GM18519 (cell line): ENCODE results near the gene TULP3.

Experiments used
- ATAC-seq: cut with Tn5 transposase; IDR thresholded peaks from one replicate; pipeline ENCODE4 v1.9.1; 2021; ENCODE audit warnings: mild to moderate bottlenecking, moderate library complexity; ENCODE audit not compliant: unreplicated experiment, low FRiP score

The TULP3 gene

GRCh38 chr12:2961705-2962104 is 71.0 kb downstream of the TULP3 start:
- ATAC-seq, result no peak

DNA sequence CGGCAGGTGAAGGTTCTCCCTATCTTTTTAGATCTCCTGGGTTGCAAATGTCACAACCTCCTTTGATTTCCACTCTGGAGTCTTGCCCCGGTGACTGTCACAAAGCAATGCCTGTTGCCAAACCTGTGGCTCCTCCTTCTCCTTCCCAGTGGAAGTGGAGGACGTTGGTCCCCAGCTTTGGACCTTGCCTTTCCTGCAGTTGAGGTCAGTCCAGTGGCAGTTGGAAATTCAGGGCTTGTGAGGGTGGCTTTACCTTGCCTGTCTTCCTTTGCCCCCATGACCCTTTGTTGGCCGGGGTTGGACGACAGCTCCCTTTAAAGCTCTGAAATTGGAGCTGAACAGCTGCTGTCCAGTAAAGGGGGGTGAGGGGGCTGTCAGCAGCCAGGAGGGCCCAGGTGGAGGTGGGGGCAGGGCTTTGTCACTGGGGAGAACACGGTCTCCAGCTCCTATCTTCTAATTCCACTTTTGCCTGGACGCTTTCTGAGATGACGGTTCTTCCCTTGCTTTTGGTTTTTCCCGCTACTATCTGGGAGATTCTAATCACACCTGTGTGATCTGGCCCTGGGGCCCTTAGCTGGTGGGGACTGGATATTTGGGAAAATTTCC is 72.6 kb downstream of the TULP3 start:
- no peak for ATAC-seq

DNA sequence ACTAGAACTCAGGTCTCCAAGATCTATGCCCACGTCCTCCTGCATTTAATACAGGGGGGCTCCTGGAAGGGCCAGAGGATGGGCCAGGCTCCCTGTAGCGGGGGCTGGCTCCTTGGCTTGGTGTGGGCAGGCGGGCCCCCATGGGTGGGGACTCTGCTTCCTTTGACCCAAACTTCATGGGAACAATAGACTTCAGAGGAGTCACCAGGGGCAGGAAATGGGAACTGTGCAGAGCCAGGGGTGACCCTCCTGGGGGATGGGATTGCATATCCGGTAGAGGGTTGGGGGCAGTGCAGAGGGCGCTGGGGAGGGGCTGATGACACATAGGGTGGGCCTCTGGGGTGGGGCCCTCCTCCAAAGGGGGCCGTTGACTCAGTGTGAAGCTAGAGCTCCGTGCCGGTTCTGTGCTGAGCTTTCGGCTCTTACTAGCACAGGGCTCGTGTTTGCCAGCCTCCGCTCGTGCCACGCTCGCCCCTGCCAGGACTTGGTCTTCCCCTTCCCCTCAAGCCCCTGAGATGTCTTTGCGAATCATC is 73.1 kb downstream of the TULP3 start:
- no peak for ATAC-seq

DNA sequence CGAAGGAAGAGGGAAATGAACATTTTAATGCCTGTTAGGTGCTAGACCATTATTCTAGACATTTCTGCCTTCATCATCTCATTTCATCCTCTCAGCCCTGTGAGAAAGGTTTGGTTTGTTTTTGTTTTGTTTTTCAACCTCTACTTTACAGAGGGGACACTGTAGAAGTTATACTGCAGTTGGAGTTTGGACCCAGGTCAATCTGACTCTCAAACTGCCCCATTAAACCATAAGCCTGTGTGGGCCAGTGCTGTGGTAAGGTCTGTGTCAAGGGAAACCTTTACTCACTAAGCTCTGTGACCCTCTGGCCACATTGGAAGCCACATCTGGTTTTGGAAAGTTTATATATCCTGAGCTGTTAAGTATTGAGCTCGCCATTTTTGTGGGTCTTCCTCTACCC is 77.0 kb downstream of the TULP3 start:
- no peak for ATAC-seq

DNA sequence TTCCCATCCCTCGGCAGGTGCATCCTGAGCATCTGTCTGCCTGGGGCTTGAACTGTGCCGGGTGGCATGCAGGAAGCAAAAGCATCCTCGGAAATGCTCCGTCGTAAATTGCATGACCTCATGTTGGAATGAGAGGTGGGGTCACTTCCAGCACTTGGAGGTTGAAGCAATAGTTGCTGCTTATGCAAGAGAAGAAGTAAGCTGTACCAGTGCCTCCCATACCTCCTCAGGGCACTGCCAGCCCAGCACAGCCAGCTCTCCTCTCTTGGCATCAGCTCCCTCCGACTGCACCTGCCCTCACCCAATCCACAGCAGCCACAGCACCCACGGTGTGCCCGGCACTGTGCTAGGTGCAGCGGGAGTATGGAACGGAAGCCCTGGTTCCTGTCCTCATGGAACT is 80.1 kb downstream of the TULP3 start:
- ATAC-seq, result no peak

DNA sequence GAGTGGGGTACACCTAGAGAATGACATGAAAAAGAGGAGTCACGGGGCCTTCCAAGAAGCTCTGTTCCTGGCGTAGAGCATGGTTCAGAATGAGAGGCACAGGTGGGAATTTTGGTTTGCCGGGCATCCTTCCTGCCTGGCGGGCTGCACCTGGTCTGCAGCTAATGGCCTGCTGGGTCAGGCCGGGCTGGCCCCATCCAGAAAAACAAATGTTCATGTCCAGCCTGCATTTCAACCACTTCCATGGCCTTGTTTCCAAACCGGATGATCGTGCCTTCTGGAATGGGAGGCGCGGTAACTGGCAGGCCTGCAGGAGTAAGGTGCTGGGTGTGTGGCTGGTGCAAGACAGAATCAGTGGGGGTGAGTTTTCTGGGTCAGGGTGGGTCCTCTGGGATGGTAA is 82.9 kb downstream of the TULP3 start:
- no peak for ATAC-seq

- ATAC-seq, result no peak
Observed at GRCh38 chr12:2974560-2974971, 83.9 kb downstream of the TULP3 start.

DNA sequence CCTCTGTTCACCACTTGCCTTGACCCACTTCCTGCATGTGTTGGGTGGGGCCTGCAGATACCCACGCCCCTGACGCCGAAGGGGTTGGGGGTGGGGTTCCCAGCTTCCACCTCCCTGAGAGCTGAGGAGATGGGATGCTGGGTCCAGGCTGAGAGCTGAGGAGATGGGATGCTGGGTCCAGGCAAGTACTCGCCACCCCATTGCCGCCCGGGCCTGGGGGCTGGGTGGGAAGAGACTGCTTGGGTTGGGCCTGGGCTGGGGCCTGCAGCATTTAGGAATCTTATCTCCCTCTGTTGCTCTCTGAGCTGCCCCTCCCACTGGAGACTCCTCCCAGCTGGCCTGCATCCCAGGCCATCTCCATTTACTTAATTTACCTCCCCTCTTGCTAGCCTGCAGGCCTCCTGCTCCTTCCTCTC is 85.9 kb downstream of the TULP3 start:
- ATAC-seq, result no peak

GRCh38 chr12:2977776-2978175 is 87.1 kb downstream of the TULP3 start:
- no peak for ATAC-seq

GRCh38 chr12:2979806-2980205 is 89.1 kb downstream of the TULP3 start:
- no peak for ATAC-seq

DNA sequence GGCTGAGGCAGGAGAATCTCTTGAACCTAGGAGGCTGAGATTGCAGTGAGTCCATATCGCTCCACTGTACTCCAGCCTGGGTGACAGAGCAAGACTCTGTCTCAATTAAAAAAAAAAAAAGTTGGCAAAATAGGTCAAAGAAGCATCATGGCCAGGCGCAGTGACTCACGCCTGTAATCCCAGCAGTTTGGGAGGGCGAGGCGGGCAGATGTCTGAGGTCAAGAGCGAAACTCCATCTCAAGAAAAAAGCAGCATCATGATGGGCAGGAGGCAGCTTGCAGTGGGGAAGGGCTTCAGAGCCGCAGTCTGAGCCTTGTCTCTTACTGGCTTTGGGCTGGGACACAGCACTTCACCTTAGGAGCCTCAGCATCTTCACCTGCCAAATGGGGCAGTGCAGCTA is 89.9 kb downstream of the TULP3 start:
- ATAC-seq, result no peak

DNA sequence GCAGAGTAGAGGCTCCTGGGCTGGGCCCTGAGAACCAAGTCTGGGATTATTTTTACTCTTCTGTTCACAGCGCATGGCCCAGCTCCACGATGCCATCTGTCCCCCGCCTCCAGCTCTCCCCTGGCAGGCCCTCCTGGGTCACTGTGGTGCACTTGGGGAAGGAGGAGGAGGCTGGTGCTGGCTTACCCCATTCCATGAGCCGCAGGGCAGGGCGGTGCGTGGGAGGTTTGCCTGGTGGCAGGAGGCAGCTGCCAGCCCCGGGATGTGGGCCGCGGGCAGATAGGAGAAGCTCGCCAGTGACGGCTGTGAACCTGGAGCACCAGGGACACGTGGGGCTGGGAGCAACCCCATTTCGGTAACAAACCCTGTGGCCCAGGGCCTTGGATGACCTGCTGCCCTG is 91.7 kb downstream of the TULP3 start:
- ATAC-seq, result no peak

DNA sequence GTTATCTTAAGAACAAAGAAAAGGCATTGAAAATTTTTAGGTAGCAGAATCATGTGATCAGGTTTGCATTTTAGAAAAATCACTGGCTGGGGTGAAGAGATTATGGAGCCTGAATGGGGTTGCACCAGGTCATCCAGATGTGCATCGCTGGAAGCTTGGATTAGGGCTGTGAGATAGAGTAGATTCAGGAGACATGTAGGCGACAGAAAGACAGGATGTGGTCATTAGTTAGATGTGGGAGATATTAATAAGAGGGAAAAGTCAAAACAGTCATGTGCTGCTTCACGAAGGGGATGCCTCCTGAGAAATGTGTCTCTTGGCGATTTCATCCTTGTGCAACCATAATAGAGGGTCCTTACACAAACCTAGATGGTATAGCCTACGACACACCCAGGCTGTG is 93.6 kb downstream of the TULP3 start:
- ATAC-seq, result no peak

GRCh38 chr12:2984698-2985097 is 94.0 kb downstream of the TULP3 start:
- ATAC-seq, result no peak

GRCh38 chr12:2986876-2987275 is 96.2 kb downstream of the TULP3 start:
- no peak for ATAC-seq

- no peak for ATAC-seq
Observed at GRCh38 chr12:2988494-2988893, 97.8 kb downstream of the TULP3 start.
